ENCODE measurements around the gene FSHB.

DNA sequence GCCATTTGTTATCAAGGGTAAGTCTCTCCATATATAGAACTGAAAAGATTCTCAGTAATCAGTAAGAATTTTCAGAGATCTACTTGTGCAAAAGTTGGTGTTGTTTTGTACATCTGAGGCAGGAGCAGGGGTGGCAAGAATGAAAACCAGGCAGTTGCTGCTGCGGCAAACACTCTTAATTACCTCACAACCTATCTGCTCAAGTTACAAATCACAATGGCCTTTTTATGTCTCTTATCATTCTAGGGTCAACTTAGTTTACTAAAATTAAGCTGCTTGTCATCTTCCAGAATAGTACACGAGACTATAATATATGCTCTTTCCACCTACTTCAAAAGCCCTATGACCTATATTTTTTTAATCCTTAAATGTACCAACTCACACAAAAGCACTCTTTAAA lies 14.3 kb upstream of the FSHB start:
- TF ChIP-seq CTCF (IDR thresholded peaks at IDR 0.05 in 4 of 5, conservative IDR thresholded peaks at IDR 0.05 in 1 of 5): no peak
- no peak for TF ChIP-seq POLR2A (IDR thresholded peaks at IDR 0.05)

All from gastrocnemius medialis (tissue), 4 donors.